Lung (tissue), 12 donors: ENCODE data around the gene ANGPTL2. TPM values are rescaled to one million over a fixed set of nuclear protein-coding genes. Genes with fewer than 3 reads are reported as not detected.
A peak's percentile ranks its signal among the peaks of the same experiment; 100 is the strongest.

Experiments
- ATAC-seq: fragments of 200-7000 bp; cut with Tn5 transposase; one replicate; pipeline ENCODE4 v1.9.1; 2020; ENCODE audit warnings: moderate number of reproducible peaks; ENCODE audit not compliant: insufficient read depth, low FRiP score
- DNase-seq, 3 donors: peaks; one replicate each; pipeline ENCODE4 v3.0.0-alpha.2; 2013 to 2017
- H3K27ac ChIP-seq, 2 donors: one replicate each; pipeline ENCODE4 v1.5.1; 2013; ENCODE audit warnings: mild to moderate bottlenecking in 2 of 2, moderate library complexity in 2 of 2, control low read depth in 1 of 2, inconsistent platforms in 1 of 2, low read depth in 1 of 2, low read length in 1 of 2
- H3K27me3 ChIP-seq, 3 donors: one replicate each; pipeline ENCODE4 v1.5.1; 2013; ENCODE audit warnings: low read length in 2 of 3; ENCODE audit not compliant: control insufficient read depth in 3 of 3, insufficient read depth in 3 of 3
- H3K36me3 ChIP-seq, 4 donors: one replicate each; pipeline ENCODE4 v1.5.1; 2013; ENCODE audit warnings: low read length in 4 of 4, mild to moderate bottlenecking in 1 of 4, moderate library complexity in 1 of 4; ENCODE audit not compliant: control insufficient read depth in 4 of 4, insufficient read depth in 4 of 4
- H3K4me1 ChIP-seq, 5 donors: one replicate each; pipeline ENCODE4 v1.5.1; 2013; ENCODE audit warnings: low read length in 5 of 5, mild to moderate bottlenecking in 2 of 5, moderate library complexity in 1 of 5; ENCODE audit not compliant: control insufficient read depth in 5 of 5, insufficient read depth in 5 of 5
- H3K4me3 ChIP-seq: one replicate; pipeline ENCODE4 v1.5.1; 2013; ENCODE audit warnings: mild to moderate bottlenecking, control low read depth, moderate library complexity
- H3K9ac ChIP-seq, 2 donors: one replicate each; pipeline ENCODE4 v1.5.1; 2013; ENCODE audit warnings: low read length in 2 of 2, control low read depth in 1 of 2; ENCODE audit not compliant: insufficient read depth in 1 of 2
- H3K9me3 ChIP-seq, 4 donors: one replicate each; pipeline ENCODE4 v1.5.1; 2013; ENCODE audit warnings: low read length in 3 of 4, mild to moderate bottlenecking in 1 of 4, moderate library complexity in 1 of 4; ENCODE audit not compliant: control insufficient read depth in 4 of 4, insufficient read depth in 3 of 4
- WGBS, 2 donors: extraction: QIAGEN DNeasy Blood & Tissue Kit; methylation state at CpG; one replicate each; pipeline ENCODE4 v1.1.7; 2013; 5-methylcytosine and 5-hydroxymethylcytosine counted together
- polyA plus RNA-seq, 2 donors: library from polyadenylated mRNA; stranded (reverse); fragments of 200-250 nt; gene quantifications; one replicate each; pipeline ENCODE4 v1.2.1, GENCODE V29; 2013
- total RNA-seq, 2 donors: library from RNA; depleted of rRNA in 1 of 2; stranded (reverse); fragments of >200 nt in 1 of 2; gene quantifications; one replicate each; pipeline ENCODE4 v1.2.1, GENCODE V29; 2014 to 2021
- TF ChIP-seq, protein P1 (sequence below): IDR thresholded peaks from 2 replicates; pipeline ENCODE4 v1.5.1; 2012; ENCODE audit warnings: mild to moderate bottlenecking; ENCODE audit errors: control extremely low read depth, extremely low read depth
- donor health status: control.
- donor health status: control.
- donor health status: Bipolar disorder and iron deficiency.
- donor health status: healthy.
- donor health status: DM: yes; HTN: yes; CAD: no.

The ANGPTL2 gene
- total and polyA plus RNA-seq, 4 donors, result 7.5 to 18.8 (median 11.0) TPM

DNA sequence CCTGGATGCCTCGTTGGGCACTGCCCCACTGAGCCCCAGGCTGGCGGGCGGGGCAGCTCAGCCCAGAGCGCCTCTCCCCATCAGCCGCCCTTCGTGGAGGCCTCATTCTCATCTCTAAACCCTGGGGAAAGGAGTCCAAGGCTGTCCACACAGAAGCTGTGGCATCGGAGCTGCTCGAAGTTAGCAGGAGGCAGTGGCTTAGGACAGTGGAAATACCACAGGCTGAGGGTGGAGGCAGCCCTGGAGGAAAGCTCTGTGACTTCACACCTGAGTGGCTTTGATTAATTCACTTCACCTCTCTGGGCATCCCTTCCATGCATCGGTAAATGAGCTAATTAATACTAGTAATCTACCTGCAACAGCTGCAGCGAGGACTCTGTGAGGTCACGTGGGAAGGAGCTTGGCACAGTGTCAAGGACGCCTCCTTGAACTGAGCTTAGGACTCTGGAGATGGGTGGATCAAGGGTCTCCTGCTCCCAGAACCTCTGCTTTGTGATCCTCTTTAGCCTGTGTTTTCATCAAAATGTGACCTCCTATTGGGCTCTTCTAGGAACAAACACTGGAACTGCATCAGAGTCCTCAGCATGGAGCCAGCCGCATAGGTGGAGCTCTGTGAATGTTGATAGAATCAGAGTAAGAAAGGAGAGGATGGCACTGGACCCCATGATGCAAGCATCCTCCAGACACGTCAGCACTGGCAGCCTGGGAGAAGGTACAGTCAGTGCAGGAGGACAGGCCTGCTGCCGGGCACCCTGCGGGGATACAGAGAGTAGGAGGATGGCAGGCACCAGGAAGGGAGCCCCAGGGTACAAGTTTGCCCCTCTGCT lies 842 bp upstream of the ANGPTL2 start:
- Histone ChIP-seq H3K27ac (peak overlapping the region; percentile 88 to 90), H3K4me3 (no peak overlapping the region), H3K27me3 (no peaks in the 10 kb centered on the region), H3K9ac (peak overlapping the region in 1 of 2 donors; percentile 54), H3K36me3 (no peaks in the 10 kb centered on the region), H3K4me1 (peaks cover 6 to 33% (median 13%) of the 10 kb centered on the region in 5 donors), H3K9me3 (no peaks in the 10 kb centered on the region)
- TF ChIP-seq, protein P1, sequence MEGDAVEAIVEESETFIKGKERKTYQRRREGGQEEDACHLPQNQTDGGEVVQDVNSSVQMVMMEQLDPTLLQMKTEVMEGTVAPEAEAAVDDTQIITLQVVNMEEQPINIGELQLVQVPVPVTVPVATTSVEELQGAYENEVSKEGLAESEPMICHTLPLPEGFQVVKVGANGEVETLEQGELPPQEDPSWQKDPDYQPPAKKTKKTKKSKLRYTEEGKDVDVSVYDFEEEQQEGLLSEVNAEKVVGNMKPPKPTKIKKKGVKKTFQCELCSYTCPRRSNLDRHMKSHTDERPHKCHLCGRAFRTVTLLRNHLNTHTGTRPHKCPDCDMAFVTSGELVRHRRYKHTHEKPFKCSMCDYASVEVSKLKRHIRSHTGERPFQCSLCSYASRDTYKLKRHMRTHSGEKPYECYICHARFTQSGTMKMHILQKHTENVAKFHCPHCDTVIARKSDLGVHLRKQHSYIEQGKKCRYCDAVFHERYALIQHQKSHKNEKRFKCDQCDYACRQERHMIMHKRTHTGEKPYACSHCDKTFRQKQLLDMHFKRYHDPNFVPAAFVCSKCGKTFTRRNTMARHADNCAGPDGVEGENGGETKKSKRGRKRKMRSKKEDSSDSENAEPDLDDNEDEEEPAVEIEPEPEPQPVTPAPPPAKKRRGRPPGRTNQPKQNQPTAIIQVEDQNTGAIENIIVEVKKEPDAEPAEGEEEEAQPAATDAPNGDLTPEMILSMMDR, result no peak
- WGBS, 2 donors, result 36% methylated on average over 16 of the region's 16 CpGs
- ATAC-seq (peak; percentile 7), DNase-seq (peak in 2 of 3 donors; percentile 54 to 61)

DNA sequence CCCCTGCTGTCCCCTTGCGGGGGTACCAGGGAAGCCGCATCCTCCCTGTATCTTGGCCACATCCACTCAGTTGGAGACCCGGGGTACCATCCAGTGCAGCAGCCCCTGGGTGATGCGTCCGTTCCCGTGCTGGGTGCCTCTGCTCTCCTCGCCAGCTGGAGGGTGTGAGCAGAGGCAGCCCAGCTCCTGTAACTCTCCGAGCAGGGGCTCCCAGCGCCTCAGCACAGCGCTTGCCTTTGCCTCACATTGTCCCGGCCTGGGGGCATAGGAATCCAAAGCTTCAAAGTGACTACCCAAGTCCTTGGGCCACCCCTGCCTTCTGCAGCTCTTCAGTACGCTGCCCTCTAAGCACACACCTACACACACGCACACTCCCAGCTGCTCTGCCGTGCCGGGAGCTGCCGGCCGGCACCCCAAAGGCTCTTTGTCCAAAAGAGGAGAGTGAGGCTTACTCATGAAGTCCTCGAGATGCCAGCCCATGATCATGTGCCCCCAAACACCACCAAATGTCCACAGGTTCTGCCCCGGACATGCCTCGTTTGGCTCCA lies 733 bp downstream of the ANGPTL2 start:
- no peaks in the 10 kb centered on the region for H3K36me3 ChIP-seq
- H3K4me3 ChIP-seq, result peak overlapping the region; percentile 37
- ATAC-seq (no peak), DNase-seq (peak; percentile 39 to 66 (median 51))
- peaks cover 0 to 2% (median 0%) of the 10 kb centered on the region in 4 donors for H3K9me3 ChIP-seq
- TF ChIP-seq, protein P1, result no peak
- H3K4me1 ChIP-seq, result peaks cover 6 to 33% (median 21%) of the 10 kb centered on the region in 5 donors
- WGBS, 2 donors, result 32 to 52% methylated on average over 20 of the region's 20 CpGs
- H3K27ac ChIP-seq, result peak overlapping the region; percentile 88 to 90
- peak overlapping the region; percentile 70 to 71 for H3K9ac ChIP-seq
- H3K27me3 ChIP-seq, result no peaks in the 10 kb centered on the region

DNA sequence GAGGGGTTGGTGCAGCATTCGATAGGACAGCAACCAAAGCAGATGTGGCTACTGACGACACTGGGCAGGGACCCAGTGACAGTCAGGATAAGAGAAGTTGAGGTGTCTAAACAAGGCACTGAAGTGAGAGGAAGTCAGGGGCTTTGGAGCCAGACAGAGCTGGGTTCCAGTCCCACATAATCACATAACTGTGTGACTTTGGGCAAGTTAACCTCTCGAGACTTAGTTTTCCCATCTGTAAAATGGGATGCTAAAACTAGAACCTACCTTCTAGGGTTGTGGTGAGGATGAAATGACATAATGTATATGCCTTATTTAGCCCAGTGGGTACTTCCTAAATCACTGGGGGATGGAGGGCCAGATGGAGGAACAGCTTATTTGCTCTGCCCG lies 3.1 kb downstream of the ANGPTL2 start:
- no peaks in the 10 kb centered on the region for H3K27me3 ChIP-seq
- H3K36me3 ChIP-seq, result peaks cover 0 to 3% (median under 1%) of the 10 kb centered on the region in 4 donors
- H3K9ac ChIP-seq, result no peak overlapping the region
- TF ChIP-seq, protein P1, result no peak
- no peak for ATAC-seq
- 68 to 83% methylated on average over 4 of the region's 4 CpGs for WGBS, 2 donors
- no peak overlapping the region for H3K27ac ChIP-seq
- peaks cover 0 to 2% (median 0%) of the 10 kb centered on the region in 4 donors for H3K9me3 ChIP-seq
- H3K4me1 ChIP-seq, result peaks cover 6 to 33% (median 21%) of the 10 kb centered on the region in 5 donors
- no peak for DNase-seq
- no peak overlapping the region for H3K4me3 ChIP-seq
